SH-SY5Y (cell line): ENCODE data around the gene BCL6B.

Source experiments
- GATA2 ChIP-seq: IDR thresholded peaks from 2 replicates; pipeline ENCODE4 v1.6.1; 2011; ENCODE audit warnings: mild to moderate bottlenecking, low read depth, low read length
- GATA3 ChIP-seq: IDR thresholded peaks from 2 replicates; pipeline ENCODE4 v1.6.1; 2011; ENCODE audit warnings: low read depth, mild to moderate bottlenecking, low read length, moderate library complexity

BCL6B gene

GRCh38 chr17:7060165-7060891, 37.5 kb downstream of the BCL6B start:
- TF ChIP-seq GATA2 (no peak), GATA3 (no peak)

- no peak for TF ChIP-seq GATA3
- no peak for TF ChIP-seq GATA2
Observed at GRCh38 chr17:7063518-7064094, 40.8 kb downstream of the BCL6B start.

GRCh38 chr17:7064261-7064660, 41.4 kb downstream of the BCL6B start:
- TF ChIP-seq GATA2 = 0 out of 2 replicates have a peak, but pooled peaks have one; percentile 18
- no peak for TF ChIP-seq GATA3

GRCh38 chr17:7067198-7067597, 44.3 kb downstream of the BCL6B start:
- TF ChIP-seq GATA2 (no peak), GATA3 (no peak)

GRCh38 chr17:7068268-7068667, 45.4 kb downstream of the BCL6B start:
- TF ChIP-seq GATA3 (no peak), GATA2 (no peak)

- no peak for TF ChIP-seq GATA2
- TF ChIP-seq GATA3 = no peak
Observed at GRCh38 chr17:7070712-7071111, 47.9 kb downstream of the BCL6B start.

GRCh38 chr17:7072406-7072805, 49.6 kb downstream of the BCL6B start:
- TF ChIP-seq GATA3 (no peak), GATA2 (no peak)

- no peak for TF ChIP-seq GATA2
- TF ChIP-seq GATA3 = no peak
Observed at GRCh38 chr17:7074931-7075330, 52.1 kb downstream of the BCL6B start.

GRCh38 chr17:7077911-7078546, 55.2 kb downstream of the BCL6B start:
- TF ChIP-seq GATA3 = no peak

- TF ChIP-seq GATA3 = no peak
- TF ChIP-seq GATA2 = no peak
Observed at GRCh38 chr17:7078711-7079110, 55.9 kb downstream of the BCL6B start.
